AG04449 (cell line): Measurements from ENCODE around the gene OR6B3.

Experiments used
- CTCF ChIA-PET: fragments of 350-600 bp; formaldehyde crosslinking; extraction: SDS; loops from one replicate; lab custom pipeline; 2021; ENCODE audit warnings: antibody characterized with exemption; lab: Yijun Ruan, JAX
- POLR2A ChIA-PET: fragments of 400-600, 350-600 bp; formaldehyde crosslinking; extraction: SDS; loops from one replicate; lab custom pipeline; 2020; ENCODE audit warnings: antibody characterized with exemption, inconsistent platforms; lab: Yijun Ruan, JAX
- DNase-seq: peaks from one replicate; pipeline ENCODE4 v3.0.0-alpha.2; 2010; ENCODE audit warnings: low read depth, low spot score
- H3K4me3 ChIP-seq: 2 replicates; pipeline ENCODE4 v1.5.1; 2011; ENCODE audit warnings: low read depth, mild to moderate bottlenecking, control low read depth, low read length
- TF ChIP-seq, protein P1 (sequence below): IDR thresholded peaks from one replicate; pipeline ENCODE4 v1.5.1; 2011; ENCODE audit warnings: mild to moderate bottlenecking, moderate library complexity, low read length, control low read depth, inconsistent platforms; ENCODE audit not compliant: insufficient read depth; ENCODE audit errors: missing control alignments

Gene OR6B3

DNA sequence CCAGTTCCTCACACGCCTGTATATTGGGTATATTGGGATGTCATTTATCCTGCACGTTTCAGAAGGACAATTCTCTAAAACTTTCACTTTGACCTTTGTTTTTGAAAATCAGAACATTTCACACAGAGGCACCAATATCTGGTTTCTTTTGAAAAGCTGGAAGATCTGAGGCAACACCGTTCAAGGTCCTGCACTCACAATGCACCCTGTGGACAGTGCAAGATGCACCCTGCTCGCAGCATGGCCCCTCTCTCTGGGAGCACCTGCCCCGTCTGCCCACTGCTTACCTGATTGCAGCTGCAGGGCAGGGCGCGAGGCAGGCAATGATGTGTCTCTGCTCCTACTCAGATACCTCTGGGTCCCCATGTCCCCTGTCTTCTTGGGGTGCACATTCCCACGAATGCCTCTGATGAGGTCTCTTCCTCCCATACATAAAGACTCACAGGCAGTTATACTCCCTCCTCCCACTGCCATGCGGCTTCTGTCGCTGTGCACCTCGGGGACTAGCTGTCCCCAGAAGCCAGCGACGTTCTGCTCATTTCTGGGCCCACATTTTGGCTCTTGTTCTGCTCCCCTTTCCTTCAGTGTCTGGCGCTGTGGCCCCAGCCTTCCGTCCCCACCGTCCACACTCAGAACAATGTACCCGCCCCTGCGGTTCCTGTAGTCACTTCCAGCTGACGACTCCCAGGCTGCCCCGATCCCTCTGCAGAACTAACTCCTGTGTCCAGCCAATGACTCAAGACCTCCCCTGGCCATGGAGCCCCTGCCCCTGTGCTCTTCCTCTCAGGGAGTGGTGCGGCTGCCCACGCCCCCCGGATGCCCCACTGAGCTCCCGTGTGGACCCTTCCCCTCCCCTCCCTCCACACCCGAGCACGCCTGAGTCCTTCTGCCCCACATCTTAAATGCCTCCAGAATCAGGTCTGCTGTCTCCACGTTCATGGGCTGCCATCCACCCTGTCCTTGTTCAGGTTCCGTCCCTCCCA lies at the start of gene OR6B3:
OR6B3 (minus strand) TSS at position 349 of the 983 bp plus-strand sequence.
- ChIA-PET CTCF (interaction anchor here (1.1 kb wide), 1 partner anchor 90 kb away, joined by 4 read pairs; no protein-coding TSS in a partner anchor), POLR2A (no interaction called here)
- no peak for DNase-seq
- TF ChIP-seq, protein P1, sequence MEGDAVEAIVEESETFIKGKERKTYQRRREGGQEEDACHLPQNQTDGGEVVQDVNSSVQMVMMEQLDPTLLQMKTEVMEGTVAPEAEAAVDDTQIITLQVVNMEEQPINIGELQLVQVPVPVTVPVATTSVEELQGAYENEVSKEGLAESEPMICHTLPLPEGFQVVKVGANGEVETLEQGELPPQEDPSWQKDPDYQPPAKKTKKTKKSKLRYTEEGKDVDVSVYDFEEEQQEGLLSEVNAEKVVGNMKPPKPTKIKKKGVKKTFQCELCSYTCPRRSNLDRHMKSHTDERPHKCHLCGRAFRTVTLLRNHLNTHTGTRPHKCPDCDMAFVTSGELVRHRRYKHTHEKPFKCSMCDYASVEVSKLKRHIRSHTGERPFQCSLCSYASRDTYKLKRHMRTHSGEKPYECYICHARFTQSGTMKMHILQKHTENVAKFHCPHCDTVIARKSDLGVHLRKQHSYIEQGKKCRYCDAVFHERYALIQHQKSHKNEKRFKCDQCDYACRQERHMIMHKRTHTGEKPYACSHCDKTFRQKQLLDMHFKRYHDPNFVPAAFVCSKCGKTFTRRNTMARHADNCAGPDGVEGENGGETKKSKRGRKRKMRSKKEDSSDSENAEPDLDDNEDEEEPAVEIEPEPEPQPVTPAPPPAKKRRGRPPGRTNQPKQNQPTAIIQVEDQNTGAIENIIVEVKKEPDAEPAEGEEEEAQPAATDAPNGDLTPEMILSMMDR, result no peak
- no peak within 1 kb of the TSS for H3K4me3 ChIP-seq

DNA sequence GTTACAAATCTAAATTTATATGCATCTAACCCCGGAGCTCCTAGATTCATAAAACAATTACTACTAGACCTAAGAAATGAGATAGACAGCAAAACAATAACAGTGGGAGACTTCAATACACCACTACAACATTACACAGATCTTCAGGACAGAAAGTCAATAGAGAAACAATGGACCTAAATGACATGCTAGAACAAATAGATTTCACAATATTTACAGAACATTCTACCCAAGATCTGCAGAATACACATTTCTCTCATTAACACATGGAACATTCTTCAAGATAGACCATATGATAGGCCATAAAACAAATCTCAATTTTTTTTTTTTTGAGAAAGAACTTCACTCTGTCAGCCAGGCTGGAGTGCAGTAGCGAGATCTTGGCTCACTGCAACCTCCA lies 45.0 kb upstream of the OR6B3 start:
- ChIA-PET CTCF (no interaction called here), POLR2A (no interaction called here)
- no peak for DNase-seq
- TF ChIP-seq, protein P1, result no peak
- no peak overlapping the region for H3K4me3 ChIP-seq

- H3K4me3 ChIP-seq, result no peak overlapping the region
- ChIA-PET POLR2A (no interaction called here), CTCF (interaction anchor here (1.4 kb wide), 1 partner anchor 35 kb away, joined by 4 read pairs; no protein-coding TSS in a partner anchor)
- TF ChIP-seq, protein P1, result no peak
- DNase-seq, result no peak
Measured at GRCh38 chr2:240095556-240096523, 42.5 kb upstream of the OR6B3 start.

GRCh38 chr2:240089306-240089705 lies 36.0 kb upstream of the OR6B3 start:
- ChIA-PET CTCF (no interaction called here), POLR2A (no interaction called here)
- DNase-seq, result no peak
- no peak overlapping the region for H3K4me3 ChIP-seq
- TF ChIP-seq, protein P1, result no peak

DNA sequence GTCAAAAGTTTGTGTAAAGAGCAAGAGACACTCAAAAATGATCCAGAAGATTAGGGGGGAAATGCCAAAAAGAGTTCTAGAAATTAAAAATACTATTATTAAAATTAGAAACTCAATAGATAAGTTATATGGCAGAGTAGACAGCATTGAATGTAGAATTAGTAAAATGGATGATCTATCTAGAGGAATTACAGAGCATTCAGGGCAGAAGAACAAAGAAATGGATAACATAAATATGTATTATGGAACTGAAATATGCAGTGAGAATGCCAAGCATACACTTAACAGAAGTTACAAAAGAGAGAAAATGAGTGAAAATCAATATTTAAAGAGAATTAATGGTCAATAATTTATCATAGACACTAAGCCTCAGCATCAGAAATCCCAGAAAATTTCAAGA lies 33.2 kb upstream of the OR6B3 start:
- ChIA-PET POLR2A (no interaction called here), CTCF (no interaction called here)
- no peak overlapping the region for H3K4me3 ChIP-seq
- no peak for DNase-seq
- TF ChIP-seq, protein P1, result no peak
